GM20000 (cell line): ENCODE data around the gene JSRP1.

Experiments
- DNase-seq: peaks from one replicate; pipeline ENCODE4 v3.0.0; 2012; ENCODE audit warnings: low spot score
- TF ChIP-seq, protein P1 (sequence below): IDR thresholded peaks from 2 replicates; pipeline ENCODE4 v1.5.1; 2012; ENCODE audit warnings: mild to moderate bottlenecking, control low read depth; ENCODE audit errors: extremely low read depth, missing control alignments

JSRP1 gene

GRCh38 chr19:2294687-2295335 is 38.6 kb upstream of the JSRP1 start:
- DNase-seq = no peak

DNA sequence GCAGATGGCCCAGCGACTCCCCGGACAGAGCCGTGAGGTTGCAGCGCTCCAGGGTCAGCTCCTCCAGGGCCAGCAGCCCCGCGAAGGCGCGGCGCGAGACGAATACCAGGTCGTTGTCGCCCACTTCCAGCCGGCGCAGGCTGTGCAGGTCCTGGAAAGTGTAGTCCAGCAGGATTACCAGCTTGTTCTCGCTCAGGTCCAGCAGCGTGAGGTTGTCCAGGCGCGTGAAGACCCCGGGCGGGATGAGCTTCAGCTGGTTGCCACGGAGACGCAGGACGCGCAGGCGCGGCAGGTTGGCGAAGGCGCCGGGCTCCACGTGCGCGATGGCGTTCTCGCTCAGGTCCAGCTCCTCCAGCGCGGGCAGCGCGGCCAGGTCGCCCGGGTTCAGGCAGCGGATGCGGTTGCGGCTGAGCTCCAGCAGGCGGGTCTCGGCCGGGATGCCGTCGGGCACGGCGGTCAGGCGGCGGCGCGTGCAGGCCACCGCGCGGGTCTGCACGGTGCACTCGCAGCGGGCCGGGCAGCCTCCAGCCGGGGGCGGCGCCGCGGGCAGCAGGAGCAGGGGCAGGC is 35.1 kb upstream of the JSRP1 start:
- no peak for DNase-seq

More at GRCh38 chr19:2294687-2295335, 38.6 kb upstream of the JSRP1 start:
- TF ChIP-seq, protein P1, sequence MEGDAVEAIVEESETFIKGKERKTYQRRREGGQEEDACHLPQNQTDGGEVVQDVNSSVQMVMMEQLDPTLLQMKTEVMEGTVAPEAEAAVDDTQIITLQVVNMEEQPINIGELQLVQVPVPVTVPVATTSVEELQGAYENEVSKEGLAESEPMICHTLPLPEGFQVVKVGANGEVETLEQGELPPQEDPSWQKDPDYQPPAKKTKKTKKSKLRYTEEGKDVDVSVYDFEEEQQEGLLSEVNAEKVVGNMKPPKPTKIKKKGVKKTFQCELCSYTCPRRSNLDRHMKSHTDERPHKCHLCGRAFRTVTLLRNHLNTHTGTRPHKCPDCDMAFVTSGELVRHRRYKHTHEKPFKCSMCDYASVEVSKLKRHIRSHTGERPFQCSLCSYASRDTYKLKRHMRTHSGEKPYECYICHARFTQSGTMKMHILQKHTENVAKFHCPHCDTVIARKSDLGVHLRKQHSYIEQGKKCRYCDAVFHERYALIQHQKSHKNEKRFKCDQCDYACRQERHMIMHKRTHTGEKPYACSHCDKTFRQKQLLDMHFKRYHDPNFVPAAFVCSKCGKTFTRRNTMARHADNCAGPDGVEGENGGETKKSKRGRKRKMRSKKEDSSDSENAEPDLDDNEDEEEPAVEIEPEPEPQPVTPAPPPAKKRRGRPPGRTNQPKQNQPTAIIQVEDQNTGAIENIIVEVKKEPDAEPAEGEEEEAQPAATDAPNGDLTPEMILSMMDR = no peak

GRCh38 chr19:2290441-2291184 is 34.4 kb upstream of the JSRP1 start:
- peak; percentile 70 for DNase-seq

More for the DNA sequence above, 35.1 kb upstream of the JSRP1 start:
- TF ChIP-seq, protein P1 = no peak

GRCh38 chr19:2289714-2290435 is 33.7 kb upstream of the JSRP1 start:
- DNase-seq = peak; percentile 92
- TF ChIP-seq, protein P1 = no peak

More at GRCh38 chr19:2290441-2291184, 34.4 kb upstream of the JSRP1 start:
- TF ChIP-seq, protein P1 = no peak

GRCh38 chr19:2288818-2289713 is 32.8 kb upstream of the JSRP1 start:
- TF ChIP-seq, protein P1 = no peak
- DNase-seq = no peak

DNA sequence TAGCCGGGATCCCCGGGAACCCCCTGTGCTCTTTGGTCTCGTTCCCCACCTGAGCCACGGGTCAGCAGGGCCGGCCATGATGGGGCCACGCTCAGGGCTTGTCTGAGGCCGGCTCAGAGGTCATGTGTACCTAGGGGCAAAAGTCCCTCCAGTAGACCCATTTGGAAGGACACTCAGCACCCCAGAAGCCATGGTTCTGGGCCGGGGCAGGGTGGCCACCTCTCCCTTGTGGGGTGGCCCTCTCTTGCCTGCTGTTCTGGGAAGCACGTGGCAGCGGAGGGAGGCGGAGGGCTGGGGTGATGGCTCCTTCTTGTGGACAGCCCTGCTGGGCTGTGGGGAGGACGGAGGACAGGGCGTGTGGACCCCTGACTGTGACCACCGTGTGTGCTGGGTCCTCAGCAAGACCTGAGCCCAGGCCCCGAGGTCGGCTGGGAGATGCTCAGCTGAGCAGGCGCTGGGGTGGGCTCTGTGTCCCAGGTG is 32.2 kb upstream of the JSRP1 start:
- TF ChIP-seq, protein P1 = no peak
- DNase-seq = no peak
